ENCODE measurements around the gene MROH2A.

DNA sequence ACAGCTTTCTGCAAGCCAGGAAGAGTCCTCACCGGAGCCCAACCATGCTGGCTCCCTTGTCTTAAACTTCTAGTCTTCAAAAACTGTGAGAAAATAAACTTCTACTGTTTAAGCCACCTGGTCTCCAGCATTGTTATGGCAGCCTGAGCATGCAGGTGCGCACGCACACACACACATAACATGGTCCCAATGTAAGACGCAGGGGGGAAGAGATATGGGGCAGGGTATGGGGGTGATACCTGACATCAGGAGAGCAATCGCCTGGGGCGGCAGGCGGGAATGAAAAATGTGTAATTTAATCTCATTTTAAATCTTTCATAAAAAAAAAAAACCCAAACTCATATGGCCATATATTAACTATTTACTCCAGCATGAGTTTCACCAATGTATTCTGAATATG is 58.2 kb downstream of the MROH2A start:
- TF ChIP-seq POLR2AphosphoS5 (IDR thresholded peaks at IDR 0.05; ENCODE audit: borderline replicate concordance, low read depth, low read length) (no peak), EZH2 (IDR thresholded peaks at IDR 0.05) (no peak), FOXP2 (optimal IDR thresholded peaks at IDR 0.05; ENCODE audit: control extremely low read depth, extremely low read length, insufficient read depth) (no peak)

Data from SK-N-MC (cell line).